Transverse colon (tissue), 4 donors: ENCODE measurements around the gene ABCC10. TPM values are rescaled to one million over a fixed set of nuclear protein-coding genes. Genes with fewer than 3 reads are reported as not detected.
"Not testable (repeated sequence)": the region's sequence is repeated elsewhere in the genome, so short reads cannot be mapped to it uniquely, and the experiment has no call there.

Experiments
- DNase-seq: peaks from one replicate; pipeline ENCODE4 v3.0.0-alpha.2; 2019
- H3K27ac ChIP-seq, 4 donors: fragments of 200-600 bp; sonication (generic); 2 replicates each; pipeline ENCODE4 v1.5.1; 2016 to 2018; ENCODE audit warnings: inconsistent platforms in 4 of 4
- H3K27me3 ChIP-seq: fragments of 200-600 bp; sonication (generic); 2 replicates; pipeline ENCODE4 v1.5.1; 2017; ENCODE audit warnings: inconsistent platforms
- H3K36me3 ChIP-seq, 4 donors: fragments of 200-600 bp; sonication (generic); 2 replicates each; pipeline ENCODE4 v1.5.1; 2017 to 2019; ENCODE audit warnings: inconsistent platforms in 4 of 4
- H3K4me1 ChIP-seq, 4 donors: fragments of 200-600 bp; sonication (generic); 2 replicates each; pipeline ENCODE4 v1.5.1; 2017 to 2020; ENCODE audit warnings: inconsistent platforms in 4 of 4
- H3K4me3 ChIP-seq, 4 donors: fragments of 200-600 bp; sonication (generic); 1 replicate in 1 of 4; 2 replicates in 3 of 4; pipeline versions ENCODE4 v1.5.1 to v1.6.1; 2017 to 2019; ENCODE audit warnings: inconsistent platforms in 4 of 4
- H3K9me3 ChIP-seq, 2 donors: fragments of 200-600 bp; sonication (generic); 2 replicates each; pipeline ENCODE4 v1.5.1; 2017 to 2019; ENCODE audit warnings: inconsistent platforms in 2 of 2
- EP300 ChIP-seq: sonication (generic); formaldehyde crosslinking; IDR thresholded peaks from one replicate; pipeline ENCODE4 v1.6.1; 2017; ENCODE audit warnings: antibody characterized with exemption, low read depth
- POLR2A ChIP-seq: fragments of 450-650 bp; IDR thresholded peaks from one replicate; pipeline ENCODE4 v1.6.1; 2016; ENCODE audit warnings: antibody characterized with exemption, mild to moderate bottlenecking, moderate library complexity
- POLR2AphosphoS5 ChIP-seq, 3 donors: sonication (generic); formaldehyde crosslinking; IDR thresholded peaks; one replicate each; pipeline ENCODE4 v1.6.1; 2016; ENCODE audit warnings: antibody characterized with exemption in 3 of 3
- WGBS, 2 donors: methylation state at CpG; one replicate each; pipeline ENCODE4 v1.1.5; 2018; ENCODE audit warnings: low coverage in 1 of 2; 5-methylcytosine and 5-hydroxymethylcytosine counted together
- in situ Hi-C, 4 donors: fragments of 200-750 bp; cut with MboI; loops; one replicate each; pipeline versions ENCODE4 v1.15.0 to v1.15.1; 2017; ENCODE audit warnings: low sequenced_read_pairs in 3 of 4, low pct_ligation_motif_present in 1 of 4, low pct_unique_long_range_greater_than_20kb in 1 of 4
- intact Hi-C: fragments of 100-400 bp; cut with DNase I; formaldehyde crosslinking; loops from one replicate; pipeline ENCODE4 v1.15.1; 2023; ENCODE audit warnings: low total_unique reads
- total RNA-seq, 4 donors: library from RNA; depleted of rRNA; stranded (reverse); fragments of >200 nt; gene quantifications; one replicate each; pipeline ENCODE4 v1.1.0, GENCODE V29; 2016
- TF ChIP-seq, protein P1 (sequence below), 5 experiments: fragments of 200-600 bp in 3 of 5; fragments of 450-650 bp in 2 of 5; sonication (generic) in 3 of 5; IDR thresholded peaks; 1 replicate in 2 of 5; 2 replicates in 3 of 5; pipeline ENCODE4 v1.5.1; 2016 to 2017; ENCODE audit warnings: antibody characterized with exemption in 5 of 5, inconsistent platforms in 3 of 5, mild to moderate bottlenecking in 2 of 5, moderate library complexity in 1 of 5

ABCC10 gene, protein sequence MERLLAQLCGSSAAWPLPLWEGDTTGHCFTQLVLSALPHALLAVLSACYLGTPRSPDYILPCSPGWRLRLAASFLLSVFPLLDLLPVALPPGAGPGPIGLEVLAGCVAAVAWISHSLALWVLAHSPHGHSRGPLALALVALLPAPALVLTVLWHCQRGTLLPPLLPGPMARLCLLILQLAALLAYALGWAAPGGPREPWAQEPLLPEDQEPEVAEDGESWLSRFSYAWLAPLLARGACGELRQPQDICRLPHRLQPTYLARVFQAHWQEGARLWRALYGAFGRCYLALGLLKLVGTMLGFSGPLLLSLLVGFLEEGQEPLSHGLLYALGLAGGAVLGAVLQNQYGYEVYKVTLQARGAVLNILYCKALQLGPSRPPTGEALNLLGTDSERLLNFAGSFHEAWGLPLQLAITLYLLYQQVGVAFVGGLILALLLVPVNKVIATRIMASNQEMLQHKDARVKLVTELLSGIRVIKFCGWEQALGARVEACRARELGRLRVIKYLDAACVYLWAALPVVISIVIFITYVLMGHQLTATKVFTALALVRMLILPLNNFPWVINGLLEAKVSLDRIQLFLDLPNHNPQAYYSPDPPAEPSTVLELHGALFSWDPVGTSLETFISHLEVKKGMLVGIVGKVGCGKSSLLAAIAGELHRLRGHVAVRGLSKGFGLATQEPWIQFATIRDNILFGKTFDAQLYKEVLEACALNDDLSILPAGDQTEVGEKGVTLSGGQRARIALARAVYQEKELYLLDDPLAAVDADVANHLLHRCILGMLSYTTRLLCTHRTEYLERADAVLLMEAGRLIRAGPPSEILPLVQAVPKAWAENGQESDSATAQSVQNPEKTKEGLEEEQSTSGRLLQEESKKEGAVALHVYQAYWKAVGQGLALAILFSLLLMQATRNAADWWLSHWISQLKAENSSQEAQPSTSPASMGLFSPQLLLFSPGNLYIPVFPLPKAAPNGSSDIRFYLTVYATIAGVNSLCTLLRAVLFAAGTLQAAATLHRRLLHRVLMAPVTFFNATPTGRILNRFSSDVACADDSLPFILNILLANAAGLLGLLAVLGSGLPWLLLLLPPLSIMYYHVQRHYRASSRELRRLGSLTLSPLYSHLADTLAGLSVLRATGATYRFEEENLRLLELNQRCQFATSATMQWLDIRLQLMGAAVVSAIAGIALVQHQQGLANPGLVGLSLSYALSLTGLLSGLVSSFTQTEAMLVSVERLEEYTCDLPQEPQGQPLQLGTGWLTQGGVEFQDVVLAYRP (N-terminal part only)
- total RNA-seq: 10 to 100 TPM; 28.0 to 56.9 (median 33.7) TPM

DNA sequence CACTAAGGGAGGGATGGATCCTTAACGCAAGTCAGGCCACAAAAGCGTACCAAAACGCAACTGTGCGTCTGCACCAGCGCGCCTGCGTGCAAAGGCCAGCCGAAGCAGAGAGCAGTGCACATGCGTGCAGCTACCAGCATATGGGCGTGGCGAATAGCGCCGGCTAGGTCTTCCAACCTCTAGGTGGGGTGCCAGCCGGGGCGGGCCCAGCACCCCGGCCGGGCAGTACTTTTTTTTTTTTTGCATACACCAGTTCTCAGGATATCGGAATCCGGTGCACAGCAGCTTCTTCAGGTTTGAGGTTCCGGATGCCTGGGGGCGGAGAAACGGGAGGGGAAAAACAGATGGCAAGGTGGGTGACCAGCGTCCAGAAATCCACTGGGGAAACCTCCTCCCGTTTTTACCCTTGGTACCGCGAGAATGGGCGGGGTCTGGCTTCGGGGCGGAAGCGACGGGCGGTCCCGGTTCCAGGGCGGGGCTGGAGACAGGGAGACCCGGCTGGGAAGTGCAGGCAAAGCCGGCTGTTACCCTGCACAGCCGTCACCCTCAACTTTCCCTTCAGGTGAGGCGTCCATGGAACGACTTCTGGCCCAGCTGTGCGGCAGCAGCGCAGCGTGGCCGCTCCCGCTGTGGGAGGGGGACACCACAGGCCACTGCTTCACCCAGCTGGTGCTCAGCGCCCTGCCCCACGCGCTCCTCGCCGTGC, at the start of gene ABCC10:
Gene ABCC10, plus strand, starts transcription at position 136 of the 706 bp plus-strand sequence. Its CDS starts 438 bp downstream, at position 574.
- no peaks in the 10 kb centered on the region for H3K27me3 ChIP-seq
- in situ Hi-C loops (no loop called here), intact Hi-C loops (no loop called here)
- H3K4me3 ChIP-seq: peak within 1 kb of the TSS; percentile 55 to 83 (median 68)
- TF ChIP-seq POLR2AphosphoS5 (IDR thresholded peaks at IDR 0.05) (peak; percentile 56 to 77 (median 72)), EP300 (no peak), POLR2A (peak; percentile 52)
- TF ChIP-seq, protein P1, sequence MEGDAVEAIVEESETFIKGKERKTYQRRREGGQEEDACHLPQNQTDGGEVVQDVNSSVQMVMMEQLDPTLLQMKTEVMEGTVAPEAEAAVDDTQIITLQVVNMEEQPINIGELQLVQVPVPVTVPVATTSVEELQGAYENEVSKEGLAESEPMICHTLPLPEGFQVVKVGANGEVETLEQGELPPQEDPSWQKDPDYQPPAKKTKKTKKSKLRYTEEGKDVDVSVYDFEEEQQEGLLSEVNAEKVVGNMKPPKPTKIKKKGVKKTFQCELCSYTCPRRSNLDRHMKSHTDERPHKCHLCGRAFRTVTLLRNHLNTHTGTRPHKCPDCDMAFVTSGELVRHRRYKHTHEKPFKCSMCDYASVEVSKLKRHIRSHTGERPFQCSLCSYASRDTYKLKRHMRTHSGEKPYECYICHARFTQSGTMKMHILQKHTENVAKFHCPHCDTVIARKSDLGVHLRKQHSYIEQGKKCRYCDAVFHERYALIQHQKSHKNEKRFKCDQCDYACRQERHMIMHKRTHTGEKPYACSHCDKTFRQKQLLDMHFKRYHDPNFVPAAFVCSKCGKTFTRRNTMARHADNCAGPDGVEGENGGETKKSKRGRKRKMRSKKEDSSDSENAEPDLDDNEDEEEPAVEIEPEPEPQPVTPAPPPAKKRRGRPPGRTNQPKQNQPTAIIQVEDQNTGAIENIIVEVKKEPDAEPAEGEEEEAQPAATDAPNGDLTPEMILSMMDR (IDR thresholded peaks at IDR 0.05): peak; percentile 33 to 65 (median 48)
- H3K4me1 ChIP-seq: peaks cover 7 to 21% (median 15%) of the 10 kb centered on the region in 4 donors
- DNase-seq: peak; percentile 96
- H3K9me3 ChIP-seq: no peaks in the 10 kb centered on the region
- 0% methylated on average over 16 of the region's 49 CpGs; no CpG with 5 or more reads in 1 of the 2 donors for WGBS, 2 donors
- peak within 1 kb of the TSS; percentile 87 to 96 (median 89) for H3K27ac ChIP-seq
- H3K36me3 ChIP-seq: peaks cover 0 to 13% (median 0%) of the 10 kb centered on the region in 4 donors

DNA sequence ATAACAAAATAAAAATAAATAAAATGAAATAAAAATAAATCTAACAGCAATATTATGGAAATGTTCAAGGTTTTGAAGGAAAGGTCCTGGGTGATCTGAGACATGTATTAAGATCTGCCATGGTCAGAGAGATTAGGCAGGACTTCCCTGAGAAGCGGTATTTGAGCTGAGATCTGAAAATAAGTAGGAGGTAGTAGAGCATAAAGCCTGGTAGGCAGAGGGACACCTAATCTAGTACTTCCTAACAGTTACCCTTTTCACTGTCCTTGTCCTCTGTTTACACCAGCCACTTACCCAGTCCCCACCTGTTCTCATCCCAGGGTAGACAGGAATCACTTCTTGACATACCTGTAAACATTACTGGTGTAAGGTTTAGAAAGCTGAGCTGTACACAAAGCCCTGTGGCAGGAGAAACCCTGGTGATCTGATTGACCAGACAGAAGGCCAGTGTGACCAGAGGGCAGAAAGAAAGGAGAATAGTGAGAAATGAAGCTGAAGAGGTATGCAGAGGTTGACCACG, 49.6 kb upstream of the ABCC10 start:
- TF ChIP-seq, protein P1 (IDR thresholded peaks at IDR 0.05): no peak
- no peak for TF ChIP-seq EP300
- no peak for TF ChIP-seq POLR2A
- TF ChIP-seq POLR2AphosphoS5 (IDR thresholded peaks at IDR 0.05): no peak
- 71 to 83% methylated on average over 2 of the region's 2 CpGs for WGBS, 2 donors
- intact Hi-C loops (no loop called here), in situ Hi-C loops (no loop called here)
- peaks cover 5% of the 10 kb centered on the region for H3K27me3 ChIP-seq
- no peak for DNase-seq
- H3K36me3 ChIP-seq: no peaks in the 10 kb centered on the region
- no peaks in the 10 kb centered on the region for H3K4me1 ChIP-seq
- H3K4me3 ChIP-seq: no peak overlapping the region
- no peak overlapping the region for H3K27ac ChIP-seq
- H3K9me3 ChIP-seq: no peaks in the 10 kb centered on the region

DNA sequence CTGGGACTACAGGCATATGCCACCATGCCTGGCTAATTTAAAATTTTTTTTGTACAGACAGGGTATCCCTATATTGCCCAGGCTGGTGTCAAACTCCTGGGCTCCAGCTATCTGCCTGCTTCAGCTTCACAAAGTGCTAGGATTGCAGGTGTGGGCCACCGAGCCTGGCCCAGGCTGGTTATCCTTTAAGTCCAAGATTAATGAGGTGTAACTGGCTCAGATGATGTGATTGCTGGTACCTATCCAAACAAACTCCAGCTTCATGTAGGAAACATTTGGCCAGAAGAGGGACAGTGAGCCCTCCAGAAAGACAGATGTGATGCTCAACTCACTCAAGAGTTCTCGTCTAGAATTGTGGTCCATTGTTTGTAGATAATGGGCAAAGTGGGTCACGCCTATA, 48.7 kb upstream of the ABCC10 start:
- Histone ChIP-seq H3K4me1 (no peaks in the 10 kb centered on the region), H3K27me3 (peaks cover 5% of the 10 kb centered on the region), H3K4me3 (no peak overlapping the region), H3K36me3 (no peaks in the 10 kb centered on the region), H3K9me3 (no peaks in the 10 kb centered on the region), H3K27ac (no peak overlapping the region)
- in situ Hi-C loops: no loop called here
- DNase-seq: no peak
- WGBS, 2 donors: 74 to 100% methylated on average over 1 to 3 of the region's 3 CpGs
- intact Hi-C loops: no loop called here
- TF ChIP-seq, protein P1 (IDR thresholded peaks at IDR 0.05): no peak
- no peak for TF ChIP-seq POLR2AphosphoS5 (IDR thresholded peaks at IDR 0.05)
- no peak for TF ChIP-seq POLR2A
- TF ChIP-seq EP300: no peak

DNA sequence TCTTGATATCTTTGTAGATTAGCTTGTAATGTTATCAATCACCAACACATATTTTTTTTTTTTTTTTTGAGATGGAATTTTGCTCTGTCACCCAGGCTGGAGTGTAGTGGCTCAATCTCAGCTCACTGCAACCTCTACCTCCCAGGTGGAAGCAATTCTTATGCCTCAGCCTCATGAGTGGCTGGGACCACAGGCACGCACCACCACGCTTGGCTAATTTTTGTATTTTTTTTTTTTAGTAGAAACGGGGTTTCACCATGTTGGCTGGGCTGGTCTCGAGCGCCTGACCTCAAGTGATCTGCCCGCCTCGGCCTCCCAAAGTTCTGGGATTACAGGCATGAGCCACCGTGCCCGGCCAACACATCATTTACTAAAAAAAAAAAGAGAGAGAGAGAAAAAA, 46.5 kb upstream of the ABCC10 start:
- H3K4me1 ChIP-seq, in situ Hi-C loops, H3K36me3 ChIP-seq, H3K27ac ChIP-seq, intact Hi-C loops, H3K4me3 ChIP-seq, H3K9me3 ChIP-seq, DNase-seq, H3K27me3 ChIP-seq: not testable (repeated sequence)
- 74 to 80% methylated on average over 3 to 9 of the region's 9 CpGs for WGBS, 2 donors
